HUES64 (cell line): Measurements from ENCODE around the gene RNF182.
"Not testable (repeated sequence)": the region's sequence is repeated elsewhere in the genome, so short reads cannot be mapped to it uniquely, and the experiment has no call there.

Source experiments
- H3K27ac ChIP-seq: 2 replicates; pipeline ENCODE4 v1.7.0; 2013; ENCODE audit warnings: low read depth, low read length, inconsistent platforms
- H3K27me3 ChIP-seq: 2 replicates; pipeline ENCODE4 v1.6.1; 2013; ENCODE audit warnings: mild to moderate bottlenecking, low read length; ENCODE audit not compliant: insufficient read depth
- H3K36me3 ChIP-seq: 2 replicates; pipeline ENCODE4 v1.6.1; 2013; ENCODE audit warnings: mild to moderate bottlenecking, low read length; ENCODE audit not compliant: insufficient read depth
- H3K4me1 ChIP-seq: 2 replicates; pipeline ENCODE4 v1.6.1; 2013; ENCODE audit warnings: mild to moderate bottlenecking, low read length, moderate library complexity; ENCODE audit not compliant: insufficient read depth
- H3K4me3 ChIP-seq: 2 replicates; pipeline ENCODE4 v1.5.1; 2013; ENCODE audit warnings: mild to moderate bottlenecking, low read length, moderate library complexity
- H3K9ac ChIP-seq: 2 replicates; pipeline ENCODE4 v1.6.1; 2013; ENCODE audit warnings: mild to moderate bottlenecking, low read depth, low read length
- H3K9me3 ChIP-seq: 2 replicates; pipeline ENCODE4 v1.6.1; 2013; ENCODE audit warnings: low read depth, low read length; ENCODE audit not compliant: insufficient read depth
- WGBS: fragments of 150-250, 120-280 bp; methylation state at CpG from one replicate; pipeline ENCODE4 v1.1.7; 2013; ENCODE audit warnings: missing lambda C conversion rate; 5-methylcytosine and 5-hydroxymethylcytosine counted together

The RNF182 gene

DNA sequence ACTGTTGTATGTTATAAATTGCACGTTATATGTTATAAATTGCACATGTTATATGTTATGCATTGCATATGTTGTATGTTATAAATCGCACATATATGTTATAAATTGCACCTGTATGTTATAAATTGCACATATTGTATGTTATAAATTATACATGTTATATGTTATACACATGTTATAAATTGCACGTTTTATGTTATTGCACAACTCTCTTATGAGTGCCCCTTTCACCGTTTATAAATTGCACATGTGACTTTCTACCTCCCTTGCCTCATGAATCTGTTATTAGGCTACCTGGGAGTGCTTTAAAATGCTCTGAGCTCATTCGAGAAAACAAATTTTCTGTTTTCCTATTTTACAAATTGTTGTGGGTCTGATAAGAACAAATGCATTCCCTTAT is 84.1 kb downstream of the RNF182 start:
- Histone ChIP-seq H3K27me3 (no peaks in the 10 kb centered on the region), H3K9me3 (no peaks in the 10 kb centered on the region), H3K27ac (no peak overlapping the region), H3K9ac (no peak overlapping the region), H3K36me3 (no peaks in the 10 kb centered on the region), H3K4me1 (peaks cover 26% of the 10 kb centered on the region), H3K4me3 (no peak overlapping the region)
- WGBS, result 89% methylated on average over 4 of the region's 5 CpGs

DNA sequence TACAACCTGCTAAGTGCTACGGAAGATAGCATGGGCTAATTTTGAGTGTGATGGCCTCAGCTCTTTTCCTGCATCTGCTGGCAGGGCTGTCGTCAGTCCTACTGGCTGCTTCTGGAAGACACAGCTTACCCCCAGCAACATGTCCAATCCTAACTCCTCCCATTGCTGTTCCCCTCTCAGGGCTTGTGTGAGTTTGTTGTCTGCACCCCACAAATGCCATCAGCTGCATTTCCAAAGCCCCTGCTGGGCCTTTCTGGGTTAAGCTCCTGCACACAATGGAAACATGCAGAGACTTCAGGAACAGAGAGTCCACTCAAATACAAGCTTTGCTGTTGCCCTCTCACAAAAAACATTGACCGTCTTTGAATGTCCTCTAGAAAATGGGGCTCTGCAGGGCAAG is 84.7 kb downstream of the RNF182 start:
- H3K9ac ChIP-seq, result no peak overlapping the region
- 58% methylated on average over 3 of the region's 3 CpGs for WGBS
- no peak overlapping the region for H3K4me3 ChIP-seq
- H3K27ac ChIP-seq, result no peak overlapping the region
- H3K36me3 ChIP-seq, result no peaks in the 10 kb centered on the region
- H3K4me1 ChIP-seq, result peaks cover 23% of the 10 kb centered on the region
- no peaks in the 10 kb centered on the region for H3K27me3 ChIP-seq
- no peaks in the 10 kb centered on the region for H3K9me3 ChIP-seq

DNA sequence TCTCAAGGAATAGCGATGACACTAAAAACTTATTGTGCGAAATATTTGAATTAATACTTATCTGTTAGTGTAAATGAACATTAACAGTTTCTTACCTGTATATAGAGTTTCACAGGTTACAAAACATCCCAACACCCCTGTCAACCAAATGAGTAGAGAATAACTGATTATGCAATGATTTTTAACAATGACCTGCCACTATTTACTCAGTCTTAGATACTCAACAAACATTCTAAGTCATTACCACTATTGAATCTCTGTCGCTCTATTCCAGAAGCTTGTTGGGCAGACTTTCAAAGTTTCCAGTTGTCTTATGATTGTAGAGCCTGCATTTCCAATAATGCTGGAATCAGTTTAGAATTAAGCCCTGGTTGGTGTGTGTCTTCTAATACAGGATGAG is 85.5 kb downstream of the RNF182 start:
- Histone ChIP-seq H3K4me3 (no peak overlapping the region), H3K36me3 (no peaks in the 10 kb centered on the region), H3K4me1 (peaks cover 19% of the 10 kb centered on the region), H3K9me3 (no peaks in the 10 kb centered on the region), H3K9ac (no peak overlapping the region), H3K27ac (no peak overlapping the region), H3K27me3 (no peaks in the 10 kb centered on the region)
- WGBS, result 96% methylated on average over 1 of the region's 3 CpGs

DNA sequence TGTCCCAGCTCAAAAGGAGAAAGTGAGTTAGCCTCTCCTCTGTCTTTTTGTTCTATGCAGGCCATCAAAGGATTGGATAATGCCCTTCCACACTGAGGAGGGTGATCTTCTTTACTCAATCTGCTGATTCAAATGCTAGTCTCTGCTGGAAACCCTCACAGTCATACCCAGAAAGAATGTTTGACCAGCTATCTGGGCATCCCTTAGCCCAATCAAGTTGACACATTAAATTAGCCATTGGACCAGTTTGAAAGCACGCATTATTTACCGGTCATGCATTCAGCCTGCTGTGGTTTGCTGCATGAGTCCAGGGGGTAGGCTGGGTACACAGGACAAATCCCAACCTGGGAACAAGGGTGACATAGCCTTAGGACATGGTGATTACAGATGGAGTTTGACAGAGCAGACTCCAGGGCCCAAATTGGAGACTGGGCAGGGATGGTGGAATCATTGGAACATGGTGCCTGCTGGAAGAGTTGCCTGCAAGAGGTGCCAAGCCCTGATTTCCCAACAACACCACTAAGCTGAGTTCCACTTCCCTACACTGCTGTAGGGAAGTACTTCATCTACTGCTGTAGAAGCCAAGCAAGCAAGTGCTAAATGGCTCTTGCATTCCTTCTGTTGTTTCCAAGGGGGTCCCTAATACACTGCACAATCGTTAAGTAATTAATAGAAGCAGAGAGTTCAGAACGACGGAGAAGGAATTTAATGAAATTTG is 87.7 kb downstream of the RNF182 start:
- Histone ChIP-seq H3K9me3 (no peaks in the 10 kb centered on the region), H3K9ac (no peak overlapping the region)
- WGBS, result 93% methylated on average over 5 of the region's 5 CpGs

DNA sequence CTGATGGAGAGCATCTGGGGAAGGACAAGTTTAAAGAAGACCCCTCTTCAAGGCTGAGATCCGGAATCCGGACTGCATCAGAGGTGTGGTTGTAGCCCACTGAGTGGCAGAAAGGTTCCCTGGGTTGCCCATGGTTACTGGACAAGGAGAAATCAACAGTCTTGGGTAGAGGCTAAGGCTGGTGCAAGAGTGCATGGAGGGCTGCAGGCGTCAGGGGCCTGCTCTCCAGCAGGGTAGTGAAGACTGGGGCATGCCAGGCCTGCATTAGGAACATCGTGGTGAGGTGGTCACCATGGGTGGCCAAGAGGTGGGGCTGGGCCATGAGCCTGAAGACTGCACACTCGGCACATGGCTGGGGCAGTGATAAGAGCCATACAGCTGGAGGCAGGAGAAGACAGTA is 91.2 kb downstream of the RNF182 start:
- H3K4me3 ChIP-seq, result no peak overlapping the region
- no peak overlapping the region for H3K27ac ChIP-seq
- H3K36me3 ChIP-seq, result no peaks in the 10 kb centered on the region
- H3K4me1 ChIP-seq, result peaks cover 24% of the 10 kb centered on the region
- no peak overlapping the region for H3K9ac ChIP-seq
- H3K27me3 ChIP-seq, result no peaks in the 10 kb centered on the region
- H3K9me3 ChIP-seq, result no peaks in the 10 kb centered on the region
- 85% methylated on average over 5 of the region's 5 CpGs for WGBS

More for the DNA sequence above, 87.7 kb downstream of the RNF182 start:
- Histone ChIP-seq H3K36me3 (no peaks in the 10 kb centered on the region), H3K4me1 (peaks cover 32% of the 10 kb centered on the region), H3K27ac (no peak overlapping the region), H3K27me3 (no peaks in the 10 kb centered on the region), H3K4me3 (no peak overlapping the region)

DNA sequence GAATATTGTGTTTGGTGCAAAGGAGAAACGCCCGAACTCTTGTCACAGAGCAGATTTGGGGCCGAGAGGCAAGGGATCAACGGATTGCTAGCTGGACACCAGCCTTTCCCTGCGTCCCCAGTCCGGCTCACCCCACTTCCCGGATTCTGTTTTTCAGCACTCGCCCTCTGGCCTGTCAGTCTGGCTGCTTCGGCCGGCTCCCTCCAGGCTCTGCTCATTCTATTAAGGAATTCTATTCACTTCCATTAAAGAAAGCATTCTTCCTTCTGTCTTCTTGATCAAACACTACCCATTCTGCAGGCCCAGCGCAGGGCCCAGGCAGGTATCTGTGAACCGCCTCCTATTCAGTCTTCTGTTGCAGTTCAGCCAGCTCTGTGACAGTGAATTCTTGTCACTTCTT is 91.7 kb downstream of the RNF182 start:
- no peaks in the 10 kb centered on the region for H3K9me3 ChIP-seq
- 79% methylated on average over 12 of the region's 12 CpGs for WGBS
- no peaks in the 10 kb centered on the region for H3K27me3 ChIP-seq
- no peaks in the 10 kb centered on the region for H3K36me3 ChIP-seq
- H3K4me3 ChIP-seq, result no peak overlapping the region
- H3K4me1 ChIP-seq, result peaks cover 28% of the 10 kb centered on the region
- H3K27ac ChIP-seq, result no peak overlapping the region
- no peak overlapping the region for H3K9ac ChIP-seq

DNA sequence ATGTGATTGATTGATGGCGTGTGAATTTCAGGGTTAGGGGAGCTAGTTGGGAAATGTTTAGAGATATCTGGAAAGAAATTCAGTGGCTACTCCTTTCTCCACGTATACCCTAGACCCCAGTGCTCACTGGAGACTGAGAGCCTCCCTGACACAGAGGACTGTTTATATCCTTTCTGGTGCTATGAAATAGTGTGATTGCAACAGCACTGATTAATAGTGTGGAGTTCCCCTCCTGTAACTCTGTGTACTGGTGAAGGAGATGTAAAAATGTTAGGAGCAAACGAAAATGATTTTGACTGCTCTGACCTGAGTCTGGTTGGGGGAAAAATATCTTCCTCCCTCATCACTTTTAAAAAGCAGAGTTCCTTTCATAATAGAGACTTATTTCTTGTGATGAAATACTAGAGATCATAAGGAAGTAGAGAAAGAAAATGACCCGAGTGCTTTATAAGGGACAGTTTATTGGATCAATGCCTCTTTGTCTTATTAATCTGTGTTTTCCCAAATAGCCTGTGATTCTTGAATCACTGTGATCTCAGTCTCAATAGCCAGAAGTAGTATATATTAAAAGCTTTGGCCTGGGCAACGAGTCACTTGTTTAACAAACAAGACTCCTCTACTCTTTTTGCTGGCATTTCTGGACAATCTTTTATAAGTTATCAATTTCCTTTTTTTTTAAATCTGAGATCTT is 92.3 kb downstream of the RNF182 start:
- H3K4me1 ChIP-seq, result peaks cover 28% of the 10 kb centered on the region
- H3K27ac ChIP-seq, result no peak overlapping the region
- H3K36me3 ChIP-seq, result no peaks in the 10 kb centered on the region
- H3K27me3 ChIP-seq, result no peaks in the 10 kb centered on the region
- no peaks in the 10 kb centered on the region for H3K9me3 ChIP-seq
- H3K9ac ChIP-seq, result no peak overlapping the region
- H3K4me3 ChIP-seq, result no peak overlapping the region
- WGBS, result 96% methylated on average over 4 of the region's 5 CpGs

DNA sequence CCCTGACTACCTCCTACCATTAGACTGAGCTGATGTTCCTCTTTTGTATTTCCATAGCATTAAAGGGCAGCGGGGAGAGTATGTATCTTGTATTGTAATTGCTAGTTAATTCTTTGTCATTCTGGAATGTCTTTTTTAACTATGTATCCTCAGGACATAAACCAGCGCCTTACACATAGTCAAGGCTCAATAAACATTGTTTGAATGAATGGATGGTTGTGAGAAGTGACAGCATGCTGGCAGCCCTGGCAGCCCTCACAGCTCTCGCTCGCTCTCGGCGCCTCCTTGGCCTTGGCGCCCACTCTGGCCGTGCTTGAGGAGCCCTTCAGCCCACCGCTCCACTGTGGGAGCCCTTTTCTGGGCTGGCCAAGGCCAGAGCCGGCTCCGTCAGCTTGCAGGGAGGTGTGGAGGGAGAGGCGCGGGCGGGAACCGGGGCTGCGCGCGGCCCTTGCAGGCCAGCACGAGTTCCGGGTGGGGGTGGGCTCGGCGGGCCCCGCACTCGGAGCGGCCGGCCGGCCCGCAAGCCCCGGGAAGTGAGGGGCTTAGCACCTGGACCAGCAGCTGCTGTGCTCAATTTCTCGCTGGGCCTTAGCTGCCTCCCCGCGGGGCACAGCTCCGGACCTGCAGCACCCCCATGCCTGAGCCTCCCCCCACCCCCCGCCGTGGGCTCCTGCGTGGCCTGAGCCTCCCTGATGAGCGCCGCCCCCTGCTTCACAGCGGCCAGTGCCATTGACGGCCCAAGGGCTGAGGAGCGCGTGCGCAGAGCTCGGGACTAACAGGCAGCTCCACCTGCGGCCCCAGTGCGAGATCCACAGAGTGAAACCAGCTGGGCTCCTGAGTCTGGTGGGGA is 93.1 kb downstream of the RNF182 start:
- H3K4me1 ChIP-seq, result peaks cover 28% of the 10 kb centered on the region
- 74% methylated on average over 45 of the region's 46 CpGs for WGBS
- H3K36me3 ChIP-seq, result no peaks in the 10 kb centered on the region
- H3K9ac ChIP-seq, result no peak overlapping the region
- H3K4me3 ChIP-seq, result no peak overlapping the region
- no peaks in the 10 kb centered on the region for H3K9me3 ChIP-seq
- H3K27ac ChIP-seq, result no peak overlapping the region
- H3K27me3 ChIP-seq, result no peaks in the 10 kb centered on the region

DNA sequence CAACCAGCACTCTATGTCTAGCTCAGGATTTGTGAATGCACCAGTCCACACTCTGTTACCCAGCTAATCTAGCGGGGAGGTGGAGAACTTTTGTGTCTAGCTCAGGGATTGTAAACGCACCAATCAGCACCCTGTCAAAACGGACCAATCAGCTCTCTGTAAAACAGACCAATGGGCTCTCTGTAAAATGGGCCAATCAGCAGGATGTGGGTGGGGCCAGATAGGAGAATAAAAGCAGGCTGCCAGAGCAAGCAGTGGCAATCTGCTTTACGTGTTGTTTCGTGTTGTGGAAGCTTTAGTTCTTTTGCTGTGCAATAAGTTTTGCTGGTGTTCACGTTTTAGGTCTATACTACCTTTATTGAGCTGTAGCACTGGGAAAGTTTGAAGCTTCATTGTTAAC is 93.8 kb downstream of the RNF182 start:
- not testable (repeated sequence) for H3K9me3 ChIP-seq, H3K27ac ChIP-seq, H3K27me3 ChIP-seq, H3K4me3 ChIP-seq, H3K9ac ChIP-seq, H3K36me3 ChIP-seq
- H3K4me1 ChIP-seq, result peaks cover 28% of the 10 kb centered on the region
- WGBS, result 97% methylated on average over 6 of the region's 6 CpGs

DNA sequence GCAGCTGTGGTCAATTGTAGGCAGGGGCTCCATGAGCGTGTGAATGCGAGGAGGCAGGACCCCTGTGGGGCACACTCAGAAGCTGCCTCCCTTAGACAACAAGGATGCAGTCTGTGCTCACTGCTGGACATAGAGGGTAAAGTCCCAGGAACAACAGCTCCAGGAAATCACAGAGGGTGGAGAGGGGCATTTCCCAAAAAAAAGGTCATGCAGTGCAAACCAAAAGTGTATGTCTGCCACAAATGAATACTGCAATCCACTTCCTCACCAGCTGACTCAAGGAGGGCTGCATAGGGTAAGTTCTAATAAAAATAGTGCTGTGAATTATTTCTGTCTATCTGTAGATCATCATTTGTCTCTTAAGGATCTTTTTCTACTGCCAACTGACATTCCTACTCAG is 95.8 kb downstream of the RNF182 start:
- no peaks in the 10 kb centered on the region for H3K27me3 ChIP-seq
- no peak overlapping the region for H3K9ac ChIP-seq
- no peaks in the 10 kb centered on the region for H3K9me3 ChIP-seq
- H3K4me1 ChIP-seq, result peaks cover 42% of the 10 kb centered on the region
- no peak overlapping the region for H3K27ac ChIP-seq
- WGBS, result 76% methylated on average over 2 of the region's 2 CpGs
- no peaks in the 10 kb centered on the region for H3K36me3 ChIP-seq
- H3K4me3 ChIP-seq, result no peak overlapping the region

DNA sequence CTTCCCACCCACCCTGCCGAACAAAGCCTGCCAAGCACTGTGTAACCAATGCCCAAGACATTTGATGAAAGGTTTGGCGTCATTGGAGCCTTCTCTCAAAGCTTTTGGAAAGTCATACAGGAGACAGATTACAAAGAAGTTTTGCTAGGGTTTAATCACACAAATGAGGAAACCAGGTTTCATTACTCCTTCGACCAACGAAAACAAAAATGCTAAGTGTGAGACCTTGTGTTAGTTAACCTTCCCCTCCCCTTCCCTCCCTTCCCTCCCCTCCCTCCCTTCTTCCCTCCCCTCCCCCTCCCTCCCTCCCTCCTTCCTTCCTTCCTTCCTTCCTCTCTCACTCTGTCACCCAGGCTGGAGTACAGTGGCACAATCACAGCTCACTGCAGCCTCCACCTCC is 96.7 kb downstream of the RNF182 start:
- no peak overlapping the region for H3K27ac ChIP-seq
- H3K9ac ChIP-seq, result no peak overlapping the region
- H3K27me3 ChIP-seq, result no peaks in the 10 kb centered on the region
- WGBS, result 73% methylated on average over 2 of the region's 4 CpGs
- peaks cover 39% of the 10 kb centered on the region for H3K4me1 ChIP-seq
- no peaks in the 10 kb centered on the region for H3K9me3 ChIP-seq
- H3K36me3 ChIP-seq, result no peaks in the 10 kb centered on the region
- H3K4me3 ChIP-seq, result no peak overlapping the region
